GM23248 (cell line): ENCODE data around the gene RBM15.

Experiments
- EZH2 ChIP-seq: fragments of 200-600 bp; sonication (generic); IDR thresholded peaks from 2 replicates; pipeline ENCODE4 v1.6.1; 2018; ENCODE audit warnings: antibody characterized with exemption, mild to moderate bottlenecking; ENCODE audit not compliant: insufficient read depth, poor library complexity, severe bottlenecking
- EZH2phosphoT487 ChIP-seq: fragments of 200-600 bp; sonication (generic); IDR thresholded peaks from 2 replicates; pipeline ENCODE4 v1.6.1; 2018; ENCODE audit warnings: antibody characterized with exemption, moderate library complexity, mild to moderate bottlenecking, low read depth; ENCODE audit not compliant: insufficient read depth

DNA sequence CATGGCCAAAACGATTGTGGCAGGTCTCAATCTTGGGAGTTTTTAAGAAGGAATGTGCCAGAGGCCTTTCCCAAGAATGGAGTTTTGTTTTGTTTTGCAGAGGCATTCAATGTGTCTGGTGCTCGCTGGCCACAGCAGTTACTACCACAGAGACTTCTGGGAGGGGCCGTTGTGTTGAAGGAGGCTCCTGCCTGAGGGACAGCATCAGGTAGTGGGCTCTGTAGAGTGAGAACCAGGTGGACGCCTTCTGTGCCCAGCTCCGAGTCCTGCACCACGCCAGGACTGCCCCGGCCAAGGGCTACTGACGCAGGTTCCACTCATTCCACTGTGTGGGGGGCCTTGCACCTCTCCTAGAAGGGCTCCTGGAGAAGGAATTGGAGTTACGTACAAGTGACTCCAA lies 44.9 kb upstream of the RBM15 start:
- TF ChIP-seq EZH2 (no peak), EZH2phosphoT487 (no peak)
